Esophagus (tissue), 2 donors: ENCODE results near the gene GSTT2. TPM values are rescaled to one million over a fixed set of nuclear protein-coding genes. Genes with fewer than 3 reads are reported as not detected.
"Not testable (repeated sequence)": the region's sequence is repeated elsewhere in the genome, so short reads cannot be mapped to it uniquely, and the experiment has no call there.

ENCODE experiments used
- H3K27ac ChIP-seq, 2 donors: one replicate each; pipeline ENCODE4 v1.5.1; 2013; ENCODE audit warnings: low read depth in 2 of 2, mild to moderate bottlenecking in 2 of 2, inconsistent platforms in 1 of 2, low read length in 1 of 2, moderate library complexity in 1 of 2
- H3K27me3 ChIP-seq, 2 donors: one replicate each; pipeline ENCODE4 v1.6.1; 2013; ENCODE audit warnings: low read length in 2 of 2, control low read depth in 1 of 2, mild to moderate bottlenecking in 1 of 2; ENCODE audit not compliant: insufficient read depth in 2 of 2, control insufficient read depth in 1 of 2
- H3K36me3 ChIP-seq, 2 donors: one replicate each; pipeline ENCODE4 v1.6.1; 2013; ENCODE audit warnings: low read length in 1 of 2; ENCODE audit not compliant: control insufficient read depth in 2 of 2, insufficient read depth in 2 of 2
- H3K4me1 ChIP-seq, 2 donors: one replicate each; pipeline ENCODE4 v1.6.1; 2013; ENCODE audit warnings: low read length in 1 of 2; ENCODE audit not compliant: control insufficient read depth in 2 of 2, insufficient read depth in 2 of 2
- H3K4me3 ChIP-seq, 2 donors: one replicate each; pipeline ENCODE4 v1.5.1; 2013; ENCODE audit warnings: low read length in 2 of 2, mild to moderate bottlenecking in 2 of 2, low read depth in 1 of 2, moderate library complexity in 1 of 2
- H3K9me3 ChIP-seq, 2 donors: one replicate each; pipeline ENCODE4 v1.6.1; 2013; ENCODE audit warnings: mild to moderate bottlenecking in 2 of 2, low read depth in 1 of 2, low read length in 1 of 2, moderate library complexity in 1 of 2; ENCODE audit not compliant: control insufficient read depth in 2 of 2, insufficient read depth in 1 of 2
- WGBS, 2 donors: extraction: QIAGEN DNeasy Blood & Tissue Kit; methylation state at CpG; one replicate each; pipeline ENCODE4 v1.1.7; 2013; 5-methylcytosine and 5-hydroxymethylcytosine counted together
- polyA plus RNA-seq, 2 donors: library from polyadenylated mRNA; stranded (reverse); fragments of 200-250 nt; gene quantifications; one replicate each; pipeline ENCODE4 v1.2.3, GENCODE V29; 2013
- donor health status: healthy with polysubstance abuse.
- donor health status: Bipolar disorder and iron deficiency.

GSTT2 gene
- polyA plus RNA-seq, 2 donors, result 0.11 to 0.92 TPM

DNA sequence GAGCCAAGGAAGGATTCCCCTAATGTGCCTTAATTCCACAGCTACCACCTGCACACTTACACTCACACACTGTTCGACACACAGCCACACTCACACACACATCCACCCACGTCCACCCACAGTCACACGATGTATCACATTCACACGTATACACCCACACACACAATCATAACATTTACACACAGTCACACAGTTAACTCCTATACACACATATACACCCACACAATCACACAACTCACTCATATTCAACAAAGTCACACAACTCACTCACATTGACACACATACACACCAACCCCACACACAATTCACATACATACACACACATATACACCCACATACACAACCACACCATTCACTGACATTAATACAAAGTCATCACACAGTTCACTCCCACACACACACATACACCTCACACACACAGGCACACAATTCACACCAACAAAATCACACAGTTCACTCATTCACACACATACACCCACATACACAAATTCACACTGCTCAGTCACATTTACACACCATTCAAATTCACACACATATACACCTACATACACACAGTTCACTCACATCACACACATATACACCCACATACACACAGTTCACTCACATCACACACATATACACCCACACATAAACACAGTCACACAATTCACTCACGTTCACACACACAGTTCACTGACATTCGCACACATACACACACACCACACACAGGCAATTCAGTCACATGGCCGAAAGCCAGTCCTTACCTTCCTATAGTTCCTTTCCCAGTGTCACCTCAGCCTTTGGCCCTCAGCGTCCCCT is 25.5 kb upstream of the GSTT2 start:
- H3K36me3 ChIP-seq, H3K27ac ChIP-seq, H3K4me1 ChIP-seq, H3K27me3 ChIP-seq, H3K4me3 ChIP-seq, H3K9me3 ChIP-seq: not testable (repeated sequence)
- WGBS, 2 donors, result 67 to 70% methylated on average over 8 of the region's 8 CpGs

DNA sequence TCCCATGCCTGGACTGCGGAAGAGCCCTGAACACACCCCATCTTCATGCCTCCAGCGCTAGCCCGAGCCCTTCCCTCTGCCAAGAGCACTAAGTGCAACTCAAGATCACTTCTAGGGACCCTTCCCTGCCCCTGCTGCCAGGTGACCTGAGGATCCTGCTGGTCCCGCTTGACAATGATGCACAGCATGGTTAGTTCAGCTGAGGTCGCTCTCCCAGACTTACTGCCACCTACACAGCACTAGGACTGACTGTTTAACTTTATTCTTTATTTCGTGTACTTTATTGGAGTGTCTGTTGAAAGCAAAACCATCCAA is 25.0 kb upstream of the GSTT2 start:
- not testable (repeated sequence) for H3K4me3 ChIP-seq, H3K27me3 ChIP-seq, H3K27ac ChIP-seq, H3K36me3 ChIP-seq, H3K9me3 ChIP-seq, H3K4me1 ChIP-seq
- WGBS, 2 donors, result 74 to 78% methylated on average over 4 to 6 of the region's 6 CpGs

DNA sequence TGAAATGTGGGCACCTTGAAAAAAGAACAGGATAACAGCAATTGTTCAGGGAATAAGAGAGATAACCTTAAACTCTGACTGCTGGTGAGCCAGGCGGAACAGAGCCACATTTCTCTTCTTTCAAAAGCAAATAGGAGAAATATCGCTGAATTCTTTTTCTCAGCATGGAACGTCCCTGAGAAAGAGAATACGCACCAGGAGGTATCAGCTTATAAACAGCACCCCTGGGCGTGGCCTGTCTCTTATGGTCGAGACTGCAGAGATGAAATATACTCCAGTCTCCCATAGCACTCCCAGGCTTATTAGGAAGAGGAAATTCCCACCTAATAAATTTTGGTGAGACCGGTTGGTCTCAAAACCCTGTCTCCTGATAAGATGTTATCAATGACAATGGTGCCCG is 24.0 kb upstream of the GSTT2 start:
- not testable (repeated sequence) for H3K27ac ChIP-seq, H3K36me3 ChIP-seq, H3K4me1 ChIP-seq, H3K4me3 ChIP-seq, H3K27me3 ChIP-seq, H3K9me3 ChIP-seq
- 72 to 77% methylated on average over 6 to 7 of the region's 8 CpGs for WGBS, 2 donors

DNA sequence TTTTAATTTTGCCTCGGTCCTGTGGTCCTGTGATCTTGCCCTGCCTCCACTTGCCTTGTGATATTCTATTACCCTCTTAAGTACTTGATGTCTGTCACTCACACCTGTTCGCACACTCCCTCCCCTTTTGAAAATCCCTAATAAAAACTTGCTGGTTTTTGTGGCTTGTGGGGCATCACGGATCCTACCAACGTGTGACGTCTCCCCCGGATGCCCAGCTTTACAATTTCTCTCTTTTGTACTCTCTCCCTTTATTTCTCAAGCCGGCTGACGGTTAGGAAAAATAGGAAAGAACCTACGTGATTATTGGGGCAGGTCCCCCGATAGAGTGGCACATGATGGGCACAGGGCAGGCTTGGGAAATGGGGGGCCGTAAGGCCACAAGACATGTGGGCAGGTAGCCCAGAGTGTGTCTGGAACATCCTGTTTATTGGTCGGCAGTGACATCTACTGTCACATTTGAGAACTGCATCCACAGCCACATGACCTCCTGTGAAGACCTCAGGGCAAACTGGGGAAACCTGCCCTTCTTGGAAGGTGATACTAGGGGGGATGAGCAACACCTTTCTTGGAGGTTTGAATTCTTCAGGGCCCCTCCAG is 23.5 kb upstream of the GSTT2 start:
- not testable (repeated sequence) for H3K4me1 ChIP-seq, H3K27me3 ChIP-seq, H3K9me3 ChIP-seq, H3K36me3 ChIP-seq, H3K27ac ChIP-seq, H3K4me3 ChIP-seq
- WGBS, 2 donors, result 26% methylated on average over 12 of the region's 12 CpGs

DNA sequence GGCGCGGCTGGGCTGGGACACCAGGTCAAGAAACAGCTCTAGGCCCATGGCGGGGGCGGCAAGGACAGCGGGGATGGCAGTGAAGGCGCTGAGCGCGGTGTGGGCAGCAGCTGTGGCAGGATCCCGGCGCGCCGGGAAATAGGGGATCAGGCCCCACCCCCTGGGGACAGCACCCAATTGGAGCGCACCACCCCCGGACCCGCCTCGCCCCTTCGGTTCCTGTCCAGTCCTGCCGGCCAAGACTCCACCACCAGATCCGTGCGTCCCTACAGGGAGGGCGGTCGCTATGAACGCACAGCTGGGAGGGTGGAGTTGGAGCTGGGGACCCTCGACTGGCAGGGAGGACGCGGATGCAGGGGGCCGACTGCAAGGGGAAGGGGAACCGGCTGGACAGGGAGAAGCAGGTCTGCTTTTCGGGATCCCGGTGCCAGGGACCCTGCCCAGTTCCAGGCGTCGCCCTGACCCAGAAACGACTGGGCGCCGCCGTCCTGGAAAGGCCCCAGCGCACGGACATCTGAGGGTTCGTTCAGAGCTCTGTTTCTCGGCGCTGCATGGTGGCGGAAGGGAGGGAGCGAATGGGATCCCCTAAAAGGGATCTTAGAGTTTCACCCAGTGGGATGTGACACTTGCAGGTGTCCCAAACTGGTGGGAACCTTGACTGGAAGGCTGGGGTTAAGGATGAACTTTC is 18.7 kb upstream of the GSTT2 start, which contains the start of gene GSTT2B:
GSTT2B (minus strand) TSS at position 112 of the 688 bp plus-strand sequence; CDS start at position 48, 64 bp downstream.
- no CpG with 5 or more reads among the region's 43 CpGs for WGBS, 2 donors
- not testable (repeated sequence) for H3K27ac ChIP-seq, H3K27me3 ChIP-seq, H3K4me1 ChIP-seq, H3K4me3 ChIP-seq, H3K9me3 ChIP-seq, H3K36me3 ChIP-seq

DNA sequence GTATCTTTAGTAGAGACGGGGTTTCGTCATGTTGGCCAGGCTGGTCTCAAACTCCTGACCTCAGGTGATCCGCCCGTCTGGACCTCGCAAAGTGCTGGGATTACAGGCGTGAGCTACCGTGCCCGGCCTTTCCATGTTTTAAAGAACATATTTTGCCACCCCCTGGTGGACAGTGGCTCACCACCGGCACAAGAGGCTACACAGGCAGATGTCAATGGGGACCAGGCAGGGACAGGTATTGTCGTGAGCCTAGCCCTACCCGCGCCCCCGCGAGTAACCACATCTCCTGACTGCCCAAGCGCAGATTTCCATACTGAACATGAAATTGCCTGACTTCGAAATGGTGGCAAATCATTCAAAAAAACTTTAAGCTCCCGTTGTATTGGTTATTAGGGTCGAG is 13.8 kb upstream of the GSTT2 start:
- WGBS, 2 donors, result no CpG with 5 or more reads among the region's 18 CpGs
- not testable (repeated sequence) for H3K4me1 ChIP-seq, H3K4me3 ChIP-seq, H3K27me3 ChIP-seq, H3K9me3 ChIP-seq, H3K27ac ChIP-seq
- H3K36me3 ChIP-seq, result peaks cover 0 to 13% of the 10 kb centered on the region in 2 donors

DNA sequence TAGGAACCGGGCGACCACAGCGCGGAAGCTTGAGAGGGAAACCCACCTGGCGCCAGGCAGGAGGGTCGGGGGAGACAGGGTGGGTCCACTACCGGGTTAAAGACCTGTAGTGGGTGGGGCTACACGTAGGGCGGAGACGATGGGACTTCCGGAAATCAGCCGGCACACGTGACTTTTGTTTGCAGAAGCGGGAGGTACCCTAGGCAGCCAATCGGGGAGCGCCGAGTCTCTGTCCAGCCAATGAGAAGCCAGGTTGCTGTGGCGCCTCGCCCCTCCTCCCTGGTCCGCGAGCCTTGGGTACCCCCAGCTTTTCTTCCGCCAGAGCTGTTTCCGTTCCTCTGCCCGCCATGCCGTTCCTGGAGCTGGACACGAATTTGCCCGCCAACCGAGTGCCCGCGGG is 13.4 kb upstream of the GSTT2 start, which contains the start of gene DDTL:
DDTL (plus strand) TSS at position 321 of the 400 bp plus-strand sequence; CDS start at position 348, 27 bp downstream.
- no CpG with 5 or more reads among the region's 30 CpGs for WGBS, 2 donors
- H3K4me1 ChIP-seq, H3K27me3 ChIP-seq, H3K4me3 ChIP-seq, H3K27ac ChIP-seq, H3K9me3 ChIP-seq: not testable (repeated sequence)
- peaks cover under 1 to 15% of the 10 kb centered on the region in 2 donors for H3K36me3 ChIP-seq

DNA sequence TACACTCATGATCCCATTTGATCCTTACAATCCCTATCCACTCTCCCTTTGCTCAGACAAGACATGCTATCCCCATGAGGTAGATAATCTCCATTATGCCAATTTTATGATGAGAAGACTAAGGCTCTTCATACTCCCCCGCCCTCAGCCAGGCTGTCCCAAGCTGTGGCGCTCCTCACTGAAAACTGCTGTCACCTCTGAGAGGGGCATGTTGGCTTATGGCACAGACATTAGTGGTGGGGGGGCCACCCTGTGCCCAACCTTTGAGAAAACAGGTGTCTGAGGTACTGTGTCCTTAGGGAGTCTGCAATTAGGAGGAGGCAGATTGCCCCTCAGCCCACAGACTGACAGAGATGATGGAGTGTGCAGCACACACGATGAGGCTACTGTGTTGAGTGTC is 10.9 kb upstream of the GSTT2 start:
- Histone ChIP-seq H3K4me3 (no peak overlapping the region), H3K27ac (no peak overlapping the region), H3K4me1 (peaks cover 0 to 3% of the 10 kb centered on the region in 2 donors), H3K36me3 (peaks cover 3 to 18% of the 10 kb centered on the region in 2 donors), H3K27me3 (no peaks in the 10 kb centered on the region), H3K9me3 (no peaks in the 10 kb centered on the region)
- WGBS, 2 donors, result 84 to 87% methylated on average over 3 of the region's 3 CpGs

DNA sequence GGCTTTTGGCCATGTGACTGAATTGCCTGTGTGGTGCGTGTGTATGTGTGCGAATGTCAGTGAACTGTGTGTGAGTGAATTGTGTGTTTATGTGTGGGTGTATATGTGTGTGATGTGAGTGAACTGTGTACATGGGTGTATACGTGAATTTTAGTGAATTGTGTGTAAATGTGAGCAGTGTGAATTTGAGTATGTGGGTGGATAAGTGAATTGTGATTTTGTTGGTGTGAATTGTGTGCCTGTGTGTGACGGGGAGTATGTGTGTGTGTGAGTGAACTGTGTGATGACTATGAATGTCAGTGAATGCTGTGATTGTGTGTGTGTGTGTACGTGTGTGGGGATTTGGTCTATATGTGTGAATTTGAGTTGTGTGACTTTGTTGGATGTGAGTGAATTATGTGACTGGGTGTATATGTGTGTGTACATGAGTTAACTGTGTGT is 9.7 kb upstream of the GSTT2 start:
- Histone ChIP-seq H3K4me1 (peaks cover 0 to 3% of the 10 kb centered on the region in 2 donors), H3K27me3 (no peaks in the 10 kb centered on the region), H3K9me3 (no peaks in the 10 kb centered on the region), H3K27ac (no peak overlapping the region), H3K4me3 (no peak overlapping the region), H3K36me3 (peaks cover 3 to 18% of the 10 kb centered on the region in 2 donors)
- 60 to 81% methylated on average over 5 of the region's 5 CpGs for WGBS, 2 donors
